Measurements from ENCODE around the gene PTPRCAP.
A peak's percentile ranks its signal among the peaks of the same experiment; 100 is the strongest.
"Not testable (repeated sequence)": the region's sequence is repeated elsewhere in the genome, so short reads cannot be mapped to it uniquely, and the experiment has no call there.

Gene PTPRCAP

GRCh38 chr11:67437082-67437808 lies at the start of gene PTPRCAP:
Gene PTPRCAP, minus strand, starts transcription at chr11:67437682. Its CDS starts 63 bp downstream, at chr11:67437619.
- DNase-seq (ENCODE audit: low spot score), result no peak

GRCh38 chr11:67486481-67487195 lies 49.2 kb upstream of the PTPRCAP start:
- DNase-seq (ENCODE audit: low spot score), result no peak

GRCh38 chr11:67485873-67486361 lies 48.4 kb upstream of the PTPRCAP start:
- DNase-seq (ENCODE audit: low spot score), result not testable (repeated sequence)

- DNase-seq (ENCODE audit: low spot score), result peak; percentile 62
These were observed 47.4 kb upstream of the PTPRCAP start for GRCh38 chr11:67484847-67485311.

GRCh38 chr11:67483831-67484665 lies 46.6 kb upstream of the PTPRCAP start:
- no peak for DNase-seq (ENCODE audit: low spot score)

GRCh38 chr11:67482827-67483798 lies 45.6 kb upstream of the PTPRCAP start, which contains the start of gene AIP:
Gene AIP, plus strand, starts transcription at chr11:67483026. Its CDS starts 133 bp downstream, at chr11:67483159.
- peak; percentile 98 for DNase-seq (ENCODE audit: low spot score)

GRCh38 chr11:67482275-67482826 lies 44.9 kb upstream of the PTPRCAP start:
- DNase-seq (ENCODE audit: low spot score), result no peak

- DNase-seq (ENCODE audit: low spot score), result not testable (repeated sequence)
These were observed 40.0 kb upstream of the PTPRCAP start for GRCh38 chr11:67477344-67478050.

- DNase-seq (ENCODE audit: low spot score), result not testable (repeated sequence)
These were observed 39.2 kb upstream of the PTPRCAP start for GRCh38 chr11:67476692-67477091.

- no peak for DNase-seq (ENCODE audit: low spot score)
These were observed 35.4 kb upstream of the PTPRCAP start for GRCh38 chr11:67472882-67473281.

- no peak for DNase-seq (ENCODE audit: low spot score)
These were observed 33.0 kb upstream of the PTPRCAP start for GRCh38 chr11:67470337-67471002.

GRCh38 chr11:67469508-67469811 lies 32.0 kb upstream of the PTPRCAP start:
- no peak for DNase-seq (ENCODE audit: low spot score)

- DNase-seq (ENCODE audit: low spot score), result peak; percentile 97
These were observed 31.5 kb upstream of the PTPRCAP start, which contains the start of gene TMEM134 for GRCh38 chr11:67468759-67469507. Gene TMEM134, minus strand, starts transcription at chr11:67469251. Its CDS starts 59 bp downstream, at chr11:67469192.

- DNase-seq (ENCODE audit: low spot score), result no peak
These were observed 30.9 kb upstream of the PTPRCAP start for GRCh38 chr11:67468456-67468758.

- DNase-seq (ENCODE audit: low spot score), result no peak
These were observed 30.6 kb upstream of the PTPRCAP start for GRCh38 chr11:67468056-67468455.

GRCh38 chr11:67466962-67467771 lies 29.7 kb upstream of the PTPRCAP start:
- no peak for DNase-seq (ENCODE audit: low spot score)

- no peak for DNase-seq (ENCODE audit: low spot score)
These were observed 28.9 kb upstream of the PTPRCAP start for GRCh38 chr11:67466367-67466766.

GRCh38 chr11:67465530-67465929 lies 28.0 kb upstream of the PTPRCAP start:
- DNase-seq (ENCODE audit: low spot score), result not testable (repeated sequence)

Data from Ammon's horn (tissue), 1 donor.